MCF 10A (cell line): ENCODE measurements around the gene FGD2. TPM values are rescaled to one million over a fixed set of nuclear protein-coding genes. Genes with fewer than 3 reads are reported as not detected.

Experiments
- BruUV-seq: library from RNA; stranded (reverse); fragments of 400-500 nt; replicated peaks from 2 replicates; lab custom pipeline; 2021; lab: Mats Ljungman, UMichigan
- CTCF ChIA-PET: fragments of 300-600 bp; sonication (Branson Sonifier 250); formaldehyde crosslinking; extraction: SDS; loops from one replicate; lab custom pipeline; 2021; ENCODE audit warnings: antibody characterized with exemption, inconsistent platforms; lab: Yijun Ruan, JAX
- POLR2A ChIA-PET: fragments of 300-600, 350-650 bp; sonication (Branson Sonifier 250); formaldehyde crosslinking; extraction: SDS; loops from one replicate; lab custom pipeline; 2020; ENCODE audit warnings: antibody characterized with exemption, inconsistent platforms; lab: Yijun Ruan, JAX
- DNase-seq: peaks from one replicate; pipeline ENCODE4 v3.0.0-alpha.2; 2018; ENCODE audit not compliant: unreplicated experiment
- H3K27ac Mint-ChIP-seq: one replicate; pipeline ENCODE4 v1.8.0; 2022; ENCODE audit warnings: mild to moderate bottlenecking, low read depth, mixed read lengths; ENCODE audit not compliant: unreplicated experiment
- H3K27me3 Mint-ChIP-seq: one replicate; pipeline ENCODE4 v1.8.0; 2022; ENCODE audit warnings: mixed read lengths; ENCODE audit not compliant: insufficient read depth, unreplicated experiment
- H3K36me3 Mint-ChIP-seq: one replicate; pipeline ENCODE4 v1.8.0; 2022; ENCODE audit warnings: mild to moderate bottlenecking, moderate library complexity, mixed read lengths; ENCODE audit not compliant: insufficient read depth, unreplicated experiment
- H3K4me1 Mint-ChIP-seq: one replicate; pipeline ENCODE4 v1.8.0; 2022; ENCODE audit warnings: mixed read lengths; ENCODE audit not compliant: insufficient read depth, unreplicated experiment
- H3K4me3 Mint-ChIP-seq: one replicate; pipeline ENCODE4 v1.8.0; 2022; ENCODE audit warnings: mild to moderate bottlenecking, moderate library complexity, mixed read lengths; ENCODE audit not compliant: unreplicated experiment
- H3K9me3 Mint-ChIP-seq: one replicate; pipeline ENCODE4 v1.8.0; 2022; ENCODE audit warnings: mixed read lengths; ENCODE audit not compliant: unreplicated experiment
- CTCF ChIP-seq: fragments of 200-600 bp; IDR thresholded peaks from one replicate; pipeline ENCODE4 v1.8.0; 2022; ENCODE audit warnings: antibody characterized with exemption, mild to moderate bottlenecking; ENCODE audit not compliant: unreplicated experiment
- intact Hi-C: fragments of 100-400 bp; cut with micrococcal nuclease; formaldehyde crosslinking; loops from 2 replicates; pipeline ENCODE4 v1.14.1; 2022
- total RNA-seq: library from RNA; stranded (reverse); gene quantifications from 2 replicates; pipeline ENCODE4 v1.2.3, GENCODE V29; 2022

Gene FGD2
- total RNA-seq, 1 experiment from 2014 or later, result not detected

- H3K4me1 Mint-ChIP-seq, result peaks cover 17% of the 10 kb centered on the region
- H3K4me3 Mint-ChIP-seq, result no peak overlapping the region
- CTCF ChIA-PET, result interaction anchor here (0.7 to 19.6 kb wide), 4 partner anchors 23 to 166 kb away, joined by 3 to 314 read pairs (median 128); partner anchors contain the start of gene PIM1
- BruUV-seq, result no TSS peak
- H3K36me3 Mint-ChIP-seq, result no peaks in the 10 kb centered on the region
- H3K9me3 Mint-ChIP-seq, result no peaks in the 10 kb centered on the region
- POLR2A ChIA-PET, result interaction anchor here (0.7 to 2.1 kb wide), 3 partner anchors 8 to 23 kb away, joined by 3 to 8 read pairs (median 4); no protein-coding TSS in a partner anchor
- TF ChIP-seq CTCF, result no peak
- intact Hi-C loops, result no loop called here
- no peak overlapping the region for H3K27ac Mint-ChIP-seq
- DNase-seq, result no peak
- no peaks in the 10 kb centered on the region for H3K27me3 Mint-ChIP-seq
Observed at GRCh38 chr6:37047346-37047688, 41.9 kb downstream of the FGD2 start.

GRCh38 chr6:37047689-37048402, 42.4 kb downstream of the FGD2 start:
- no TSS peak for BruUV-seq
- Mint-ChIP-seq H3K9me3 (no peaks in the 10 kb centered on the region), H3K27ac (no peak overlapping the region), H3K4me3 (no peak overlapping the region), H3K36me3 (no peaks in the 10 kb centered on the region), H3K4me1 (peaks cover 17% of the 10 kb centered on the region), H3K27me3 (no peaks in the 10 kb centered on the region)
- intact Hi-C loops, result no loop called here
- no peak for TF ChIP-seq CTCF
- CTCF ChIA-PET, result interaction anchor here (0.5 to 19.6 kb wide), 5 partner anchors 24 to 165 kb away, joined by 3 to 314 read pairs (median 8); partner anchors contain the start of gene PIM1
- POLR2A ChIA-PET, result interaction anchor here (1.0 to 2.1 kb wide), 3 partner anchors 24 to 126 kb away, joined by 3 to 8 read pairs (median 3); no protein-coding TSS in a partner anchor
- no peak for DNase-seq

- Mint-ChIP-seq H3K4me1 (peaks cover 17% of the 10 kb centered on the region), H3K27ac (peak overlapping the region; percentile 89), H3K36me3 (no peaks in the 10 kb centered on the region), H3K4me3 (peak overlapping the region; percentile 15), H3K27me3 (no peaks in the 10 kb centered on the region), H3K9me3 (no peaks in the 10 kb centered on the region)
- no TSS peak for BruUV-seq
- intact Hi-C loops, result no loop called here
- ChIA-PET CTCF (interaction anchor here (0.5 to 19.6 kb wide), 4 partner anchors 24 to 160 kb away, joined by 4 to 314 read pairs (median 128); partner anchors contain the start of gene PIM1), POLR2A (interaction anchor here (1.0 to 2.1 kb wide), 3 partner anchors 24 to 125 kb away, joined by 3 to 8 read pairs (median 3); no protein-coding TSS in a partner anchor)
- no peak for TF ChIP-seq CTCF
- DNase-seq, result no peak
Observed at GRCh38 chr6:37048403-37048850, 43.0 kb downstream of the FGD2 start.
